Panc1 (cell line): Measurements from ENCODE around the gene RIT2. TPM values are rescaled to one million over a fixed set of nuclear protein-coding genes. Genes with fewer than 3 reads are reported as not detected.

Source experiments
- ATAC-seq: fragments of 200-7000 bp; cut with Tn5 transposase; 2 replicates; pipeline ENCODE4 v1.9.1; 2020; ENCODE audit warnings: mild to moderate bottlenecking, moderate library complexity
- BruUV-seq: library from RNA; stranded (reverse); fragments of 400-500 nt; replicated peaks from 2 replicates; lab custom pipeline; 2021; lab: Mats Ljungman, UMichigan
- CTCF ChIA-PET: fragments of 300-600 bp; sonication (Branson Sonifier 250); formaldehyde crosslinking; loops from one replicate; lab custom pipeline; 2022; ENCODE audit warnings: antibody characterized with exemption; lab: Charles Lee
- POLR2A ChIA-PET: fragments of 300-600 bp; sonication (Branson Sonifier 250); formaldehyde crosslinking; loops from one replicate; lab custom pipeline; 2022; ENCODE audit warnings: antibody characterized with exemption; lab: Charles Lee
- DNase-seq: peaks from one replicate; pipeline ENCODE4 v3.0.0-alpha.2; 2010; ENCODE audit warnings: low read depth, low spot score
- H3K27ac ChIP-seq: 2 replicates; pipeline ENCODE4 v1.5.1; 2011; ENCODE audit warnings: mild to moderate bottlenecking, low read length, inconsistent platforms
- H3K27me3 ChIP-seq: fragments of 200-500 bp; sonication (Bioruptor generic); 2 replicates; pipeline ENCODE4 v1.6.0; 2014; ENCODE audit warnings: low read length, inconsistent platforms; ENCODE audit not compliant: control insufficient read depth, insufficient read depth
- H3K36me3 ChIP-seq: fragments of 200-500 bp; sonication (Bioruptor generic); 2 replicates; pipeline ENCODE4 v1.5.1; 2014; ENCODE audit warnings: inconsistent platforms, mild to moderate bottlenecking, low read length, moderate library complexity; ENCODE audit not compliant: control insufficient read depth, insufficient read depth
- H3K4me1 ChIP-seq: 2 replicates; pipeline ENCODE4 v1.5.1; 2011; ENCODE audit warnings: inconsistent platforms, mild to moderate bottlenecking, low read length, moderate library complexity; ENCODE audit not compliant: control insufficient read depth, insufficient read depth
- H3K4me3 ChIP-seq, 2 experiments: 2 replicates each; pipeline ENCODE4 v1.5.1; 2011 to 2012; ENCODE audit warnings: low read depth in 2 of 2, low read length in 2 of 2, mild to moderate bottlenecking in 2 of 2, inconsistent platforms in 1 of 2, moderate library complexity in 1 of 2
- H3K9me3 ChIP-seq: fragments of 200-500 bp; sonication (Bioruptor generic); 2 replicates; pipeline ENCODE4 v1.5.1; 2014; ENCODE audit warnings: low read depth, mild to moderate bottlenecking, inconsistent platforms, low read length, moderate library complexity; ENCODE audit not compliant: control insufficient read depth, insufficient read depth
- POLR2AphosphoS5 ChIP-seq: IDR thresholded peaks from 2 replicates; pipeline ENCODE4 v1.6.1; 2012; ENCODE audit warnings: mild to moderate bottlenecking, low read depth, low read length, moderate library complexity
- REST ChIP-seq, 2 experiments: IDR thresholded peaks; 2 replicates each; pipeline ENCODE4 v1.6.1; 2011 to 2012; ENCODE audit warnings: low read depth in 2 of 2, control low read depth in 1 of 2, low read length in 1 of 2, mild to moderate bottlenecking in 1 of 2, moderate library complexity in 1 of 2; ENCODE audit not compliant: insufficient read depth in 1 of 2
- SIN3A ChIP-seq: IDR thresholded peaks from 2 replicates; pipeline ENCODE4 v1.6.1; 2012; ENCODE audit warnings: low read depth, mild to moderate bottlenecking, low read length, moderate library complexity, borderline replicate concordance; ENCODE audit not compliant: insufficient read depth
- TCF7L2 ChIP-seq: IDR thresholded peaks from 2 replicates; pipeline ENCODE4 v1.6.1; 2011; ENCODE audit warnings: mild to moderate bottlenecking, low read depth, low read length, inconsistent platforms
- in situ Hi-C: cut with HindIII; loops from 2 replicates; pipeline ENCODE4 v1.10.0; 2016; ENCODE audit warnings: low sequenced_read_pairs, low pct_unique_long_range_greater_than_20kb
- intact Hi-C: fragments of 100-400 bp; cut with micrococcal nuclease; formaldehyde crosslinking; loops from one replicate; pipeline ENCODE4 v1.10.0; 2022; ENCODE audit not compliant: unreplicated experiment
- total RNA-seq: library from RNA; stranded (reverse); gene quantifications from one replicate; pipeline ENCODE4 v1.2.1, GENCODE V29; 2021; ENCODE audit not compliant: unreplicated experiment
- TF ChIP-seq, protein P1 (sequence below): fragments of 450-650 bp; IDR thresholded peaks from 2 replicates; pipeline ENCODE4 v1.5.1; 2017; ENCODE audit warnings: mild to moderate bottlenecking

Gene RIT2
- total RNA-seq, 1 experiment from 2014 or later = not detected

DNA sequence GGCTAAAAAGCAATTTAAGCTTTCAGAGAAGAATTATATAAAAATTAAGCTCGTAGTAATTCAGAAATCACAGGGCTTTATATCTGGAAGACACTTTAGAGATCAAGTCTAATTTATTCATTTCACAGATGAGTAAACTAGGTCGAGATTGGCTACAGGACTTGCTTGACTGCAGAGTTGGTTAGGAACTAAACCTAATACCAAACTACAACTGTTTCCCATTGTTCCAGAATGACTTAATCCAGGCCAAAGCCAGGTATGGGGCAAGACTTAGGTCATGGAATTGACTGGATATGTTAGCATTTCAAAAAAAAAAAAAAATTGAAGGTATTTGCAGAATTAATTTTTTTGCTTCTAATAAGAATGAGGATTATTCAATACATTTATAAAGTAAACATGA lies 146.1 kb downstream of the RIT2 start:
- no peaks in the 10 kb centered on the region for H3K36me3 ChIP-seq
- no peak overlapping the region for H3K4me3 ChIP-seq
- CTCF ChIA-PET = no interaction called here
- no peak for ATAC-seq
- H3K4me1 ChIP-seq = no peaks in the 10 kb centered on the region
- no peak for TF ChIP-seq POLR2AphosphoS5
- TF ChIP-seq, protein P1, sequence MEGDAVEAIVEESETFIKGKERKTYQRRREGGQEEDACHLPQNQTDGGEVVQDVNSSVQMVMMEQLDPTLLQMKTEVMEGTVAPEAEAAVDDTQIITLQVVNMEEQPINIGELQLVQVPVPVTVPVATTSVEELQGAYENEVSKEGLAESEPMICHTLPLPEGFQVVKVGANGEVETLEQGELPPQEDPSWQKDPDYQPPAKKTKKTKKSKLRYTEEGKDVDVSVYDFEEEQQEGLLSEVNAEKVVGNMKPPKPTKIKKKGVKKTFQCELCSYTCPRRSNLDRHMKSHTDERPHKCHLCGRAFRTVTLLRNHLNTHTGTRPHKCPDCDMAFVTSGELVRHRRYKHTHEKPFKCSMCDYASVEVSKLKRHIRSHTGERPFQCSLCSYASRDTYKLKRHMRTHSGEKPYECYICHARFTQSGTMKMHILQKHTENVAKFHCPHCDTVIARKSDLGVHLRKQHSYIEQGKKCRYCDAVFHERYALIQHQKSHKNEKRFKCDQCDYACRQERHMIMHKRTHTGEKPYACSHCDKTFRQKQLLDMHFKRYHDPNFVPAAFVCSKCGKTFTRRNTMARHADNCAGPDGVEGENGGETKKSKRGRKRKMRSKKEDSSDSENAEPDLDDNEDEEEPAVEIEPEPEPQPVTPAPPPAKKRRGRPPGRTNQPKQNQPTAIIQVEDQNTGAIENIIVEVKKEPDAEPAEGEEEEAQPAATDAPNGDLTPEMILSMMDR = no peak
- no peak for TF ChIP-seq TCF7L2
- no peak for TF ChIP-seq SIN3A
- TF ChIP-seq REST (IDR thresholded peaks at IDR 0.05; ENCODE audit: insufficient read depth in 1 of 2, low read depth in 2 of 2, low read length in 1 of 2) = no peak
- H3K9me3 ChIP-seq = no peaks in the 10 kb centered on the region
- intact Hi-C loops (no loop called here), in situ Hi-C loops (no loop called here)
- POLR2A ChIA-PET = no interaction called here
- BruUV-seq = no TSS peak
- no peaks in the 10 kb centered on the region for H3K27me3 ChIP-seq
- DNase-seq = no peak
- H3K27ac ChIP-seq = no peak overlapping the region

GRCh38 chr18:42961298-42961697 lies 154.2 kb downstream of the RIT2 start:
- Histone ChIP-seq H3K27me3 (no peaks in the 10 kb centered on the region), H3K4me3 (no peak overlapping the region), H3K27ac (no peak overlapping the region), H3K9me3 (no peaks in the 10 kb centered on the region), H3K36me3 (no peaks in the 10 kb centered on the region), H3K4me1 (no peaks in the 10 kb centered on the region)
- CTCF ChIA-PET = no interaction called here
- intact Hi-C loops (no loop called here), in situ Hi-C loops (no loop called here)
- POLR2A ChIA-PET = no interaction called here
- no peak for DNase-seq
- ATAC-seq = no peak
- no TSS peak for BruUV-seq
- TF ChIP-seq TCF7L2 (no peak), REST (IDR thresholded peaks at IDR 0.05; ENCODE audit: insufficient read depth in 1 of 2, low read depth in 2 of 2, low read length in 1 of 2) (no peak)
- TF ChIP-seq, protein P1 = no peak
